NB4 (cell line): ENCODE results near the gene SND1.

Experiments used
- POLR2A ChIP-seq: IDR thresholded peaks from 2 replicates; pipeline ENCODE4 v1.6.1; 2011; ENCODE audit warnings: mild to moderate bottlenecking; ENCODE audit not compliant: insufficient read length; ENCODE audit errors: extremely low read depth
- TF ChIP-seq, protein P1 (sequence below): IDR thresholded peaks from one replicate; pipeline ENCODE4 v1.5.1; 2012; ENCODE audit warnings: low read depth, low read length

DNA sequence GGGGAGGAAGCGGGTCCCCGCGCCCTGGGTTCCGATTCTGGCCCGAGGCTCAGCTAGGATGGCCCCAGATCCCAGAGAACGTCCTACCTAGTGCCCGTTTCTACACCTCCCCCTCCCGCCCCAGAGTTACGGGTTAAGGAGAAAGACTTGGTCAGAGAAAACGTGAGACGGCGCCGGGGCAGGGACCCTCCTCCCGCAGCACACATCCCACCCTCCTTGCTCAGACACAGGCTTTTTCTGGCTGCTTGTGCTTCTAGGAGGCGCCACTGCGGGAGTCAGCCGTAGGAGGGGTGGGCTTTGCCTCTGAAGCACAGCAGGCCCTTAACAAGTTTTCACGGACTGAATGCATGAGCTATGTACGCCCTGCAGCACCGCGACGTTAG lies 484.2 kb downstream of the SND1 start:
- TF ChIP-seq POLR2A: no peak
- TF ChIP-seq, protein P1, sequence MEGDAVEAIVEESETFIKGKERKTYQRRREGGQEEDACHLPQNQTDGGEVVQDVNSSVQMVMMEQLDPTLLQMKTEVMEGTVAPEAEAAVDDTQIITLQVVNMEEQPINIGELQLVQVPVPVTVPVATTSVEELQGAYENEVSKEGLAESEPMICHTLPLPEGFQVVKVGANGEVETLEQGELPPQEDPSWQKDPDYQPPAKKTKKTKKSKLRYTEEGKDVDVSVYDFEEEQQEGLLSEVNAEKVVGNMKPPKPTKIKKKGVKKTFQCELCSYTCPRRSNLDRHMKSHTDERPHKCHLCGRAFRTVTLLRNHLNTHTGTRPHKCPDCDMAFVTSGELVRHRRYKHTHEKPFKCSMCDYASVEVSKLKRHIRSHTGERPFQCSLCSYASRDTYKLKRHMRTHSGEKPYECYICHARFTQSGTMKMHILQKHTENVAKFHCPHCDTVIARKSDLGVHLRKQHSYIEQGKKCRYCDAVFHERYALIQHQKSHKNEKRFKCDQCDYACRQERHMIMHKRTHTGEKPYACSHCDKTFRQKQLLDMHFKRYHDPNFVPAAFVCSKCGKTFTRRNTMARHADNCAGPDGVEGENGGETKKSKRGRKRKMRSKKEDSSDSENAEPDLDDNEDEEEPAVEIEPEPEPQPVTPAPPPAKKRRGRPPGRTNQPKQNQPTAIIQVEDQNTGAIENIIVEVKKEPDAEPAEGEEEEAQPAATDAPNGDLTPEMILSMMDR: no peak
